Liver (tissue), 9 donors: Measurements from ENCODE around the gene LRRK1. TPM values are rescaled to one million over a fixed set of nuclear protein-coding genes. Genes with fewer than 3 reads are reported as not detected.

Experiments used
- DNase-seq: peaks from one replicate; pipeline ENCODE4 v3.0.0-alpha.2; 2017; ENCODE audit warnings: low spot score
- H3K27ac ChIP-seq, 2 donors: one replicate each; pipeline ENCODE4 v1.7.0; 2013; ENCODE audit warnings: inconsistent platforms in 2 of 2, low read length in 2 of 2, control low read depth in 1 of 2, low read depth in 1 of 2, mild to moderate bottlenecking in 1 of 2
- H3K27me3 ChIP-seq, 4 donors: one replicate each; pipeline versions ENCODE4 v1.6.1 to v1.7.0; 2013; ENCODE audit warnings: low read length in 3 of 4, inconsistent platforms in 1 of 4, mild to moderate bottlenecking in 1 of 4, moderate library complexity in 1 of 4; ENCODE audit not compliant: control insufficient read depth in 4 of 4, insufficient read depth in 4 of 4
- H3K36me3 ChIP-seq, 4 donors: one replicate each; pipeline versions ENCODE4 v1.6.1 to v1.7.0; 2013; ENCODE audit warnings: low read length in 3 of 4, mild to moderate bottlenecking in 3 of 4, low read depth in 1 of 4, moderate library complexity in 1 of 4; ENCODE audit not compliant: control insufficient read depth in 4 of 4, insufficient read depth in 3 of 4
- H3K4me1 ChIP-seq, 4 donors: one replicate each; pipeline versions ENCODE4 v1.6.1 to v1.7.0; 2013; ENCODE audit warnings: low read length in 3 of 4, mild to moderate bottlenecking in 3 of 4, moderate library complexity in 1 of 4; ENCODE audit not compliant: control insufficient read depth in 4 of 4, insufficient read depth in 4 of 4
- H3K4me3 ChIP-seq, 3 donors: one replicate each; pipeline versions ENCODE4 v1.6.1 to v1.7.0; 2013; ENCODE audit warnings: low read length in 3 of 3, control low read depth in 1 of 3, low read depth in 1 of 3, mild to moderate bottlenecking in 1 of 3
- H3K9ac ChIP-seq, 2 donors: one replicate each; pipeline ENCODE4 v1.7.0; 2013; ENCODE audit warnings: low read length in 2 of 2, mild to moderate bottlenecking in 2 of 2, moderate library complexity in 2 of 2, control low read depth in 1 of 2, low read depth in 1 of 2
- H3K9me3 ChIP-seq, 4 donors: one replicate each; pipeline versions ENCODE4 v1.6.1 to v1.7.0; 2013; ENCODE audit warnings: low read length in 3 of 4; ENCODE audit not compliant: control insufficient read depth in 4 of 4
- ATF3 ChIP-seq: IDR thresholded peaks from 2 replicates; pipeline ENCODE4 v1.6.1; 2016; ENCODE audit warnings: antibody characterized with exemption
- CTCF ChIP-seq: fragments of 150-350 bp; IDR thresholded peaks from 2 replicates; pipeline ENCODE4 v1.5.1; 2017; ENCODE audit warnings: improper control_type of control experiment, low read depth, low read length; ENCODE audit not compliant: missing input control
- FOXA2 ChIP-seq: IDR thresholded peaks from 2 replicates; pipeline ENCODE4 v1.6.1; 2016; ENCODE audit warnings: antibody characterized with exemption
- GABPA ChIP-seq, 2 donors: IDR thresholded peaks in 1 of 2; conservative IDR thresholded peaks in 1 of 2; 2 replicates each; pipeline ENCODE4 v1.6.1; 2016; ENCODE audit warnings: antibody characterized with exemption in 2 of 2, mild to moderate bottlenecking in 1 of 2, moderate library complexity in 1 of 2
- HNF4A ChIP-seq, 2 donors: conservative IDR thresholded peaks; 2 replicates each; pipeline ENCODE4 v1.6.1; 2016; ENCODE audit warnings: antibody characterized with exemption in 2 of 2, mild to moderate bottlenecking in 2 of 2
- HNF4G ChIP-seq: IDR thresholded peaks from 2 replicates; pipeline ENCODE4 v1.6.1; 2016; ENCODE audit warnings: antibody characterized with exemption
- MAX ChIP-seq: IDR thresholded peaks from 2 replicates; pipeline ENCODE4 v1.6.1; 2016; ENCODE audit warnings: antibody characterized with exemption
- RAD21 ChIP-seq, 2 donors: IDR thresholded peaks; 2 replicates each; pipeline ENCODE4 v1.6.1; 2016; ENCODE audit warnings: antibody characterized with exemption in 2 of 2, mild to moderate bottlenecking in 2 of 2
- REST ChIP-seq: IDR thresholded peaks from 2 replicates; pipeline ENCODE4 v1.6.1; 2016; ENCODE audit warnings: antibody characterized with exemption, mild to moderate bottlenecking
- RXRA ChIP-seq, 2 donors: IDR thresholded peaks; 2 replicates each; pipeline ENCODE4 v1.6.1; 2017 to 2018; ENCODE audit warnings: antibody characterized with exemption in 2 of 2, mild to moderate bottlenecking in 1 of 2
- SP1 ChIP-seq: IDR thresholded peaks from 2 replicates; pipeline ENCODE4 v1.6.1; 2018; ENCODE audit warnings: antibody characterized with exemption, mild to moderate bottlenecking
- TAF1 ChIP-seq: conservative IDR thresholded peaks from 2 replicates; pipeline ENCODE4 v1.6.1; 2016; ENCODE audit warnings: antibody characterized with exemption, mild to moderate bottlenecking
- ZBTB33 ChIP-seq: IDR thresholded peaks from 2 replicates; pipeline ENCODE4 v1.6.1; 2016; ENCODE audit warnings: antibody characterized with exemption
- WGBS: extraction: QIAGEN DNeasy Blood & Tissue Kit; methylation state at CpG from one replicate; pipeline ENCODE4 v1.1.7; 2013; 5-methylcytosine and 5-hydroxymethylcytosine counted together
- polyA plus RNA-seq, 2 donors: library from polyadenylated mRNA; stranded (reverse) in 1 of 2; unstranded in 1 of 2; fragments of 200-250 nt in 1 of 2; fragments of >200 nt in 1 of 2; fragmentation: Nextera tagmentation in 1 of 2; extraction: Ambion mirVana in 1 of 2; gene quantifications; one replicate each; pipeline versions ENCODE4 v1.2.1 to v1.2.3, GENCODE V29; 2013 to 2015
- total RNA-seq, 2 donors: library from RNA; depleted of rRNA; stranded (reverse); fragments of >200 nt; gene quantifications; one replicate each; pipeline ENCODE4 v1.2.3, GENCODE V29; 2014
- donor health status: healthy.
- donor health status: healthy.
- donor health status: healthy.
- donor health status: healthy.
- donor health status: healthy.

The LRRK1 gene
- total and polyA plus RNA-seq, 4 donors: 1.2 to 4.4 (median 2.7) TPM

- H3K9me3 ChIP-seq: no peaks in the 10 kb centered on the region
- no peak overlapping the region for H3K4me3 ChIP-seq
- no peak overlapping the region for H3K27ac ChIP-seq
- 87% methylated on average over 4 of the region's 4 CpGs for WGBS
- TF ChIP-seq FOXA2: no peak
- TF ChIP-seq MAX: no peak
- no peak for TF ChIP-seq HNF4G
- peaks cover 0 to 2% (median 0%) of the 10 kb centered on the region in 4 donors for H3K27me3 ChIP-seq
- DNase-seq: no peak
- H3K4me1 ChIP-seq: no peaks in the 10 kb centered on the region
- H3K9ac ChIP-seq: no peak overlapping the region
- H3K36me3 ChIP-seq: no peaks in the 10 kb centered on the region
Observed at GRCh38 chr15:100980410-100981046, 61.4 kb downstream of the LRRK1 start.

GRCh38 chr15:100981086-100981485 lies 61.9 kb downstream of the LRRK1 start:
- no peaks in the 10 kb centered on the region for H3K9me3 ChIP-seq
- H3K9ac ChIP-seq: no peak overlapping the region
- no peak for DNase-seq
- no peak overlapping the region for H3K27ac ChIP-seq
- peaks cover 0 to 2% (median 0%) of the 10 kb centered on the region in 4 donors for H3K27me3 ChIP-seq
- no peaks in the 10 kb centered on the region for H3K36me3 ChIP-seq
- 87% methylated on average over 4 of the region's 4 CpGs for WGBS
- H3K4me1 ChIP-seq: peaks cover 0 to under 1% (median 0%) of the 10 kb centered on the region in 4 donors
- TF ChIP-seq HNF4A (conservative IDR thresholded peaks at IDR 0.05) (no peak), GABPA (IDR thresholded peaks at IDR 0.05 in 1 of 2, conservative IDR thresholded peaks at IDR 0.05 in 1 of 2) (no peak), ATF3 (no peak), SP1 (no peak), RXRA (IDR thresholded peaks at IDR 0.05) (no peak), REST (no peak), FOXA2 (no peak), ZBTB33 (no peak)
- no peak overlapping the region for H3K4me3 ChIP-seq

GRCh38 chr15:100983221-100983620 lies 64.1 kb downstream of the LRRK1 start:
- TF ChIP-seq HNF4A (conservative IDR thresholded peaks at IDR 0.05): no peak
- TF ChIP-seq SP1: no peak
- no peak for TF ChIP-seq CTCF
- no peak for TF ChIP-seq TAF1
- no peak for TF ChIP-seq REST
- TF ChIP-seq RAD21 (IDR thresholded peaks at IDR 0.05): no peak
- no peak for TF ChIP-seq RXRA (IDR thresholded peaks at IDR 0.05)
- H3K4me1 ChIP-seq: peaks cover 0 to 4% (median 0%) of the 10 kb centered on the region in 4 donors
- no peaks in the 10 kb centered on the region for H3K9me3 ChIP-seq
- H3K27me3 ChIP-seq: no peaks in the 10 kb centered on the region
- no peaks in the 10 kb centered on the region for H3K36me3 ChIP-seq
- H3K9ac ChIP-seq: no peak overlapping the region
- 89% methylated on average over 7 of the region's 7 CpGs for WGBS
- no peak overlapping the region for H3K27ac ChIP-seq
- no peak for DNase-seq
- H3K4me3 ChIP-seq: no peak overlapping the region
